Measurements from ENCODE around the gene LHFPL5. TPM values are rescaled to one million over a fixed set of nuclear protein-coding genes. Genes with fewer than 3 reads are reported as not detected.

LHFPL5 gene
- total RNA-seq, 1 donor from 2014 or later, result not detected

- no peak for DNase-seq (ENCODE audit: low read depth in 2 of 2)
Observed at GRCh38 chr6:35790683-35791082, 14.5 kb upstream of the LHFPL5 start.

- no peak for DNase-seq (ENCODE audit: low read depth in 2 of 2)
Observed at GRCh38 chr6:35794536-35795452, 10.4 kb upstream of the LHFPL5 start.

- no peak for DNase-seq (ENCODE audit: low read depth in 2 of 2)
Observed at GRCh38 chr6:35795453-35796071, 9.6 kb upstream of the LHFPL5 start.

GRCh38 chr6:35796236-35796635, 8.9 kb upstream of the LHFPL5 start:
- DNase-seq (ENCODE audit: low read depth in 2 of 2), result no peak

GRCh38 chr6:35797837-35798526, 7.2 kb upstream of the LHFPL5 start:
- DNase-seq (ENCODE audit: low read depth in 2 of 2), result no peak

- DNase-seq (ENCODE audit: low read depth in 2 of 2), result no peak
Observed at GRCh38 chr6:35798706-35799105, 6.4 kb upstream of the LHFPL5 start.

GRCh38 chr6:35801148-35801547, 4.0 kb upstream of the LHFPL5 start:
- no peak for DNase-seq (ENCODE audit: low read depth in 2 of 2)

- DNase-seq (ENCODE audit: low read depth in 2 of 2), result peak in 1 of 2 donors; percentile 22
Observed at GRCh38 chr6:35808688-35809087, 3.5 kb downstream of the LHFPL5 start.

GRCh38 chr6:35809809-35810208, 4.7 kb downstream of the LHFPL5 start:
- DNase-seq (ENCODE audit: low read depth in 2 of 2), result no peak

GRCh38 chr6:35810971-35811698, 6.0 kb downstream of the LHFPL5 start:
- DNase-seq (ENCODE audit: low read depth in 2 of 2), result peak; percentile 28 to 79

GRCh38 chr6:35811699-35811995, 6.5 kb downstream of the LHFPL5 start:
- no peak for DNase-seq (ENCODE audit: low read depth in 2 of 2)

GRCh38 chr6:35817515-35817914, 12.4 kb downstream of the LHFPL5 start:
- no peak for DNase-seq (ENCODE audit: low read depth in 2 of 2)

- no peak for DNase-seq (ENCODE audit: low read depth in 2 of 2)
Observed at GRCh38 chr6:35823601-35824000, 18.4 kb downstream of the LHFPL5 start.

- DNase-seq (ENCODE audit: low read depth in 2 of 2), result no peak
Observed at GRCh38 chr6:35824552-35825192, 19.5 kb downstream of the LHFPL5 start.

- no peak for DNase-seq (ENCODE audit: low read depth in 2 of 2)
Observed at GRCh38 chr6:35829306-35829705, 24.2 kb downstream of the LHFPL5 start.

GRCh38 chr6:35831257-35832007, 26.3 kb downstream of the LHFPL5 start:
- DNase-seq (ENCODE audit: low read depth in 2 of 2), result no peak

GRCh38 chr6:35833536-35833935, 28.4 kb downstream of the LHFPL5 start:
- no peak for DNase-seq (ENCODE audit: low read depth in 2 of 2)

- no peak for DNase-seq (ENCODE audit: low read depth in 2 of 2)
Observed at GRCh38 chr6:35839019-35839418, 33.9 kb downstream of the LHFPL5 start.

- DNase-seq (ENCODE audit: low read depth in 2 of 2), result no peak
Observed at GRCh38 chr6:35842381-35842780, 37.2 kb downstream of the LHFPL5 start.

GRCh38 chr6:35844290-35844689, 39.1 kb downstream of the LHFPL5 start:
- DNase-seq (ENCODE audit: low read depth in 2 of 2), result no peak

- DNase-seq (ENCODE audit: low read depth in 2 of 2), result no peak
Observed at GRCh38 chr6:35850208-35850607, 45.1 kb downstream of the LHFPL5 start.

Measured in lung microvascular endothelial cell (primary cell).